Parathyroid adenoma (tissue), 2 donors: ENCODE data around the gene FBXO28.
"Not testable (repeated sequence)": the region's sequence is repeated elsewhere in the genome, so short reads cannot be mapped to it uniquely, and the experiment has no call there.

Source experiments
- H2AFZ ChIP-seq: fragments of 300-600 bp; sonication (generic); one replicate; pipeline ENCODE4 v1.7.0; 2017; ENCODE audit warnings: antibody characterized with exemption, mild to moderate bottlenecking
- H3K27ac ChIP-seq: fragments of 300-600 bp; sonication (generic); one replicate; pipeline ENCODE4 v1.7.0; 2017
- H3K27me3 ChIP-seq: fragments of 300-600 bp; sonication (generic); one replicate; pipeline ENCODE4 v1.7.0; 2017; ENCODE audit warnings: low read length; ENCODE audit not compliant: control insufficient read depth, insufficient read depth
- H3K36me3 ChIP-seq: fragments of 300-600 bp; sonication (generic); one replicate; pipeline ENCODE4 v1.7.0; 2017; ENCODE audit warnings: low read length; ENCODE audit not compliant: control insufficient read depth, insufficient read depth
- H3K4me1 ChIP-seq: fragments of 300-600 bp; sonication (generic); one replicate; pipeline ENCODE4 v1.7.0; 2017; ENCODE audit warnings: control low read depth
- H3K4me2 ChIP-seq: fragments of 300-600 bp; sonication (generic); one replicate; pipeline ENCODE4 v1.7.0; 2017; ENCODE audit warnings: low read length
- H3K4me3 ChIP-seq: fragments of 300-600 bp; sonication (generic); one replicate; pipeline ENCODE4 v1.7.0; 2017; ENCODE audit warnings: low read depth, low read length
- H3K79me2 ChIP-seq: fragments of 300-600 bp; sonication (generic); one replicate; pipeline ENCODE4 v1.7.0; 2017; ENCODE audit warnings: control low read depth
- H3K9ac ChIP-seq: fragments of 300-600 bp; sonication (generic); one replicate; pipeline ENCODE4 v1.7.0; 2017; ENCODE audit warnings: mild to moderate bottlenecking
- H3K9me3 ChIP-seq: fragments of 300-600 bp; sonication (generic); one replicate; pipeline ENCODE4 v1.7.0; 2017; ENCODE audit warnings: low read length; ENCODE audit not compliant: control insufficient read depth
- CTCF ChIP-seq: fragments of 300-600 bp; sonication (generic); IDR thresholded peaks from one replicate; pipeline ENCODE4 v1.7.0; 2017; ENCODE audit warnings: antibody characterized with exemption, mild to moderate bottlenecking
- donor health status: primary hyperparathyroidism.

FBXO28 gene

GRCh38 chr1:224076407-224076806 is 37.5 kb upstream of the FBXO28 start:
- Histone ChIP-seq H3K4me3 (no peak overlapping the region), H3K9me3 (no peaks in the 10 kb centered on the region), H3K27ac (no peak overlapping the region), H3K9ac (no peak overlapping the region), H2AFZ (no peak overlapping the region), H3K79me2 (no peaks in the 10 kb centered on the region), H3K4me1 (no peaks in the 10 kb centered on the region), H3K4me2 (no peak overlapping the region), H3K36me3 (no peaks in the 10 kb centered on the region), H3K27me3 (no peaks in the 10 kb centered on the region)
- no peak for TF ChIP-seq CTCF

- H3K27ac ChIP-seq, H3K27me3 ChIP-seq, H3K9ac ChIP-seq, H3K4me2 ChIP-seq, H3K79me2 ChIP-seq, H2AFZ ChIP-seq, H3K4me1 ChIP-seq, H3K36me3 ChIP-seq, H3K9me3 ChIP-seq, H3K4me3 ChIP-seq: not testable (repeated sequence)
Observed at GRCh38 chr1:224079644-224080043, 34.3 kb upstream of the FBXO28 start.

- H3K9me3 ChIP-seq, result no peaks in the 10 kb centered on the region
- H3K4me3 ChIP-seq, result no peak overlapping the region
- no peak overlapping the region for H3K4me2 ChIP-seq
- H3K27ac ChIP-seq, result no peak overlapping the region
- no peak overlapping the region for H3K9ac ChIP-seq
- TF ChIP-seq CTCF, result no peak
- H3K79me2 ChIP-seq, result no peaks in the 10 kb centered on the region
- H2AFZ ChIP-seq, result no peak overlapping the region
- H3K36me3 ChIP-seq, result no peaks in the 10 kb centered on the region
- no peaks in the 10 kb centered on the region for H3K27me3 ChIP-seq
- H3K4me1 ChIP-seq, result no peaks in the 10 kb centered on the region
Observed at GRCh38 chr1:224080115-224080774, 33.7 kb upstream of the FBXO28 start.

- Histone ChIP-seq H3K79me2 (no peaks in the 10 kb centered on the region), H3K36me3 (no peaks in the 10 kb centered on the region), H3K4me2 (no peak overlapping the region), H3K27ac (no peak overlapping the region), H3K4me3 (no peak overlapping the region), H3K9ac (no peak overlapping the region), H3K9me3 (no peaks in the 10 kb centered on the region), H3K4me1 (no peaks in the 10 kb centered on the region), H3K27me3 (no peaks in the 10 kb centered on the region), H2AFZ (no peak overlapping the region)
- no peak for TF ChIP-seq CTCF
Observed at GRCh38 chr1:224081604-224082003, 32.3 kb upstream of the FBXO28 start.

- H3K9me3 ChIP-seq, result no peaks in the 10 kb centered on the region
Observed at GRCh38 chr1:224082146-224082545, 31.8 kb upstream of the FBXO28 start.

More at GRCh38 chr1:224082146-224082545, 31.8 kb upstream of the FBXO28 start:
- Histone ChIP-seq H3K79me2 (no peaks in the 10 kb centered on the region), H3K27me3 (no peaks in the 10 kb centered on the region), H3K9ac (no peak overlapping the region), H3K4me3 (no peak overlapping the region), H3K36me3 (no peaks in the 10 kb centered on the region), H3K4me2 (no peak overlapping the region), H3K4me1 (no peaks in the 10 kb centered on the region), H3K27ac (no peak overlapping the region), H2AFZ (no peak overlapping the region)
- no peak for TF ChIP-seq CTCF
